GM23338 (cell line): ENCODE measurements around the gene RADIL. TPM values are rescaled to one million over a fixed set of nuclear protein-coding genes. Genes with fewer than 3 reads are reported as not detected.

Experiments used
- ATAC-seq: fragments of 200-7000 bp; cut with Tn5 transposase; 3 replicates; pipeline ENCODE4 v1.9.1; 2020
- DNase-seq: peaks from one replicate; pipeline ENCODE4 v3.0.0-alpha.2; 2015; ENCODE audit warnings: low spot score
- H2AFZ ChIP-seq: fragments of 200-600 bp; sonication (generic); 2 replicates; pipeline ENCODE4 v1.8.0; 2016; ENCODE audit warnings: antibody characterized with exemption, mild to moderate bottlenecking, moderate library complexity
- H3F3A ChIP-seq: fragments of 200-600 bp; sonication (generic); replicated peaks from 2 replicates; pipeline ENCODE4 v1.8.0; 2017; ENCODE audit warnings: antibody characterized with exemption, mixed run types, low read depth
- H3K27ac ChIP-seq: fragments of 200-600 bp; sonication (generic); 2 replicates; pipeline ENCODE4 v1.6.1; 2016; ENCODE audit warnings: low read depth
- H3K27me3 ChIP-seq: fragments of 200-600 bp; sonication (generic); 2 replicates; pipeline ENCODE4 v1.8.0; 2016; ENCODE audit warnings: mild to moderate bottlenecking, mixed run types, moderate library complexity; ENCODE audit not compliant: insufficient read depth
- H3K36me3 ChIP-seq: fragments of 200-600 bp; sonication (generic); 2 replicates; pipeline ENCODE4 v1.8.0; 2016; ENCODE audit warnings: mild to moderate bottlenecking; ENCODE audit not compliant: insufficient read depth
- H3K4me1 ChIP-seq: fragments of 200-600 bp; sonication (generic); 2 replicates; pipeline ENCODE4 v1.8.0; 2016; ENCODE audit warnings: mild to moderate bottlenecking, moderate library complexity; ENCODE audit not compliant: insufficient read depth
- H3K4me2 ChIP-seq: fragments of 200-600 bp; sonication (generic); 2 replicates; pipeline ENCODE4 v1.7.1; 2017; ENCODE audit warnings: mixed run types
- H3K4me3 ChIP-seq: fragments of 200-600 bp; sonication (generic); 2 replicates; pipeline ENCODE4 v1.6.1; 2016; ENCODE audit warnings: mixed run types
- H3K79me2 ChIP-seq: fragments of 200-600 bp; sonication (generic); replicated peaks from 2 replicates; pipeline ENCODE4 v1.8.0; 2017; ENCODE audit warnings: mild to moderate bottlenecking; ENCODE audit not compliant: insufficient read depth
- H3K9me2 ChIP-seq: fragments of 200-600 bp; sonication (generic); 2 replicates; pipeline ENCODE4 v1.8.0; 2017; ENCODE audit not compliant: insufficient read depth
- H4K20me1 ChIP-seq: fragments of 200-600 bp; sonication (generic); replicated peaks from 2 replicates; pipeline ENCODE4 v1.8.0; 2017; ENCODE audit warnings: mild to moderate bottlenecking; ENCODE audit not compliant: insufficient read depth
- H3K27ac Mint-ChIP-seq: 2 replicates; pipeline ENCODE4 v1.8.0; 2020; ENCODE audit warnings: inconsistent platforms, mild to moderate bottlenecking, moderate library complexity, mixed read lengths
- H3K27me3 Mint-ChIP-seq: 3 replicates; pipeline ENCODE4 v1.8.0; 2022; ENCODE audit warnings: low read depth, mild to moderate bottlenecking, moderate library complexity, mixed read lengths, inconsistent platforms; ENCODE audit not compliant: insufficient read depth, poor library complexity
- H3K36me3 Mint-ChIP-seq: 3 replicates; pipeline ENCODE4 v1.8.0; 2021; ENCODE audit warnings: low read depth, mild to moderate bottlenecking, inconsistent platforms, moderate library complexity, mixed read lengths
- H3K4me1 Mint-ChIP-seq: 3 replicates; pipeline ENCODE4 v1.8.0; 2020; ENCODE audit warnings: mild to moderate bottlenecking, inconsistent platforms, mixed read lengths
- H3K4me3 Mint-ChIP-seq: 3 replicates; pipeline ENCODE4 v1.8.0; 2021; ENCODE audit warnings: moderate library complexity, mild to moderate bottlenecking, inconsistent platforms, mixed read lengths
- H3K9me3 Mint-ChIP-seq: 3 replicates; pipeline ENCODE4 v1.8.0; 2020; ENCODE audit warnings: moderate library complexity, mild to moderate bottlenecking, inconsistent platforms, mixed read lengths
- CTCF ChIP-seq, 2 experiments: fragments of 200-600 bp in 1 of 2; sonication (generic) in 1 of 2; conservative IDR thresholded peaks; 2 replicates each; pipeline versions ENCODE4 v1.5.1 to v1.6.1; 2016 to 2017; ENCODE audit warnings: antibody characterized with exemption in 2 of 2, low read depth in 2 of 2, mild to moderate bottlenecking in 2 of 2, moderate library complexity in 1 of 2
- EZH2 ChIP-seq: fragments of 200-600 bp; sonication (generic); IDR thresholded peaks from one replicate; pipeline ENCODE4 v1.8.0; 2017; ENCODE audit warnings: antibody characterized with exemption, mild to moderate bottlenecking, low read depth; ENCODE audit not compliant: unreplicated experiment
- EZH2phosphoT487 ChIP-seq: fragments of 200-600 bp; sonication (generic); IDR thresholded peaks from one replicate; pipeline ENCODE4 v1.8.1; 2018; ENCODE audit warnings: antibody characterized with exemption; ENCODE audit not compliant: unreplicated experiment
- JUNB ChIP-seq: IDR thresholded peaks from one replicate; pipeline ENCODE4 v1.6.1; 2016; ENCODE audit warnings: antibody characterized with exemption; ENCODE audit not compliant: unreplicated experiment
- NANOG ChIP-seq: IDR thresholded peaks from 2 replicates; pipeline ENCODE4 v1.6.1; 2016; ENCODE audit warnings: antibody characterized with exemption, borderline replicate concordance
- POLR2AphosphoS5 ChIP-seq: IDR thresholded peaks from 2 replicates; pipeline ENCODE4 v1.6.1; 2016; ENCODE audit warnings: antibody characterized with exemption, low read depth
- REST ChIP-seq: IDR thresholded peaks from one replicate; pipeline ENCODE4 v1.6.1; 2018; ENCODE audit warnings: antibody characterized with exemption; ENCODE audit not compliant: unreplicated experiment
- STAT1 ChIP-seq: IDR thresholded peaks from one replicate; pipeline ENCODE4 v1.6.1; 2016; ENCODE audit warnings: antibody characterized with exemption; ENCODE audit not compliant: unreplicated experiment
- ZNF114 ChIP-seq: fragments of 250-450 bp; sonication (Bioruptor Pico); IDR thresholded peaks from 2 replicates; pipeline ENCODE4 v1.5.0; 2020; ENCODE audit warnings: mild to moderate bottlenecking, moderate library complexity
- ZNF331 ChIP-seq: fragments of 250-450 bp; sonication (Bioruptor Pico); IDR thresholded peaks from 2 replicates; pipeline ENCODE4 v1.5.0; 2020; ENCODE audit warnings: low read depth, mild to moderate bottlenecking, moderate library complexity
- ZNF462 ChIP-seq: fragments of 250-450 bp; sonication (Bioruptor Pico); IDR thresholded peaks from 2 replicates; pipeline ENCODE4 v1.5.0; 2020; ENCODE audit warnings: mild to moderate bottlenecking, moderate library complexity
- polyA plus RNA-seq: library from polyadenylated mRNA; unstranded; fragments of >200 nt; fragmentation: Nextera tagmentation; extraction: Ambion mirVana; gene quantifications from 2 replicates; pipeline ENCODE4 v1.2.1, GENCODE V29; 2016
- total RNA-seq: library from RNA; depleted of rRNA; stranded (reverse); fragments of >200 nt; shearing (Covaris generic); gene quantifications from 2 replicates; pipeline ENCODE4 v1.2.3, GENCODE V29; 2014

The RADIL gene
- total and polyA plus RNA-seq, 2 experiments from 2014 or later = 4.3 to 9.8 TPM

GRCh38 chr7:4894482-4894881 lies 11.0 kb upstream of the RADIL start:
- peak; percentile 29; the same call in 2 of the 3 replicates for ATAC-seq

More at GRCh38 chr7:4894482-4894881, 11.0 kb upstream of the RADIL start:
- Mint-ChIP-seq H3K36me3 (no peaks in the 10 kb centered on the region), H3K27ac (no peak overlapping the region), H3K4me1 (peaks cover 4% of the 10 kb centered on the region; the same call in 1 of the 3 replicates), H3K9me3 (peaks cover 14% of the 10 kb centered on the region; the same call in 2 of the 3 replicates), H3K27me3 (peaks cover 4% of the 10 kb centered on the region), H3K4me3 (no peak overlapping the region)
- TF ChIP-seq ZNF331 (CRISPR knock-in tag) = no peak
- TF ChIP-seq POLR2AphosphoS5 = no peak
- no peak for TF ChIP-seq STAT1
- no peak for TF ChIP-seq REST
- no peak for TF ChIP-seq ZNF114 (CRISPR knock-in tag)
- TF ChIP-seq JUNB = no peak
- no peak for TF ChIP-seq EZH2phosphoT487
- TF ChIP-seq ZNF462 (CRISPR knock-in tag) = no peak
- no peak for TF ChIP-seq NANOG
- TF ChIP-seq EZH2 = no peak
- TF ChIP-seq CTCF (conservative IDR thresholded peaks at IDR 0.05; ENCODE audit: low read depth in 2 of 2) = no peak
- Histone ChIP-seq H3K4me2 (no peak overlapping the region), H4K20me1 (no peaks in the 10 kb centered on the region), H2AFZ (peak overlapping the region; percentile 88; the same call in 1 of the 2 replicates), H3F3A (no peaks in the 10 kb centered on the region), H3K4me3 (no peak overlapping the region), H3K4me1 (0 out of 2 replicates have a peak, but pooled peaks cover 4% of the 10 kb centered on the region), H3K9me2 (no peaks in the 10 kb centered on the region), H3K27ac (no peak overlapping the region), H3K36me3 (no peaks in the 10 kb centered on the region), H3K27me3 (no peaks in the 10 kb centered on the region), H3K79me2 (no peaks in the 10 kb centered on the region)
- DNase-seq = peak; percentile 28
